Fibroblast of skin of left quadriceps (primary cell): ENCODE data around the gene CNMD.
"Not testable (repeated sequence)": the region's sequence is repeated elsewhere in the genome, so short reads cannot be mapped to it uniquely, and the experiment has no call there.

Experiments
- DNase-seq, 2 experiments: peaks; one replicate each; pipeline ENCODE4 v3.0.0-alpha.2; 2013; ENCODE audit warnings: low read depth in 2 of 2

Gene CNMD

DNA sequence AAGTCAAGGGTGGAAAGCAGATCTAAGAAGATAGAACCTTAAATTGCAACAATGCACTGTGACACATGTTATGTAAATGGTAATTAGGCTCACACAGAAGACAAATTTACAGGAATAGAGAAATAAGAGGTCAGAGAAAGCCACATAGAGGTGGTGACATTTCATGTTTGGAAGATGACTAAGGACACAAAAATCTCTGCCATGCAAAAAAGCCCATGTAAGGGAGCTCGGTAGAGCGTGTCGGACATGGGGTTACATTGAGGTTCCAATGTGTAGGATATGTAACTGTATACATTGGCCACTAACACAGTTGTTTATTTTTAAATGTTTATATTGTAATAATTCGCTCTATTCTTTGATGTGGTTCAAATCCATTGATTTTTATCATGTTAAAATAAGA is 53.2 kb downstream of the CNMD start:
- no peak for DNase-seq

DNA sequence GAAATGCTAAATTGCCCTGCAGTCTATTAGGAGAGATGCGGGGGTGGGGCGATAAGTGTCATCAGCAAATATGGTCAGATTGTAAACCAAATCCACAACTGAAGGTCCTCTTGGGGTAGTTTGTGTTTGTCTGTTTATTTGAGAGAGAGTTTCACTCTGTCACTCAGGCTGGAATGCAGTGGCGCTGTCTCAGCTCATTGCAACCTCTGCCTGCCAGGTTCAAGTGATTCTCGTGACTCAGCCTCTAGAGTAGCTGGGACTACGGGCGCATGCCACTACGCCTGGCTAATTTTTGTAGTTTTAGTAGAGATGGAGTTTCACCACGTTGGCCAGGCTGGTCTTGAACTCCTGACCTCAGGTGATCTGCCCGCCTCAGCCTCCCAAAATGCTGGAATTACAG is 53.8 kb downstream of the CNMD start:
- DNase-seq: not testable (repeated sequence)

DNA sequence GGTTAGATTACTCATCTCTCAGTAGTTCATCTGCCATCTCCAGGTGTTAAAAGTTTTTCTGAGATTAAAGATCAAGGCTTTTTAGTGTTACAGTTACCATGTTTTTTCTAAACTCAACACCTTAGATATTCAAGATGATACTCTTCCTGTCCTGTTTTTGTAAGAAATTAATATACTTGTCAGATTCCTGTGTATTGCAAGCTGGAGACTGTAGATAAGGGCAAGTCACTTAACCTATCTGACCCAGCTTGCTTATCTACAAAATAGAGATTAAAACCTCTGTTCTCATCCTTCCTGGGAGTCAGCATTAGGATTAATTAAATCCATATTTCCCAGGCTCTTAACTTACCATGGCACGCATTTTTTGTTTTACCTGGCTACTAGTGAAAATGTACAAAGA is 61.8 kb downstream of the CNMD start:
- no peak for DNase-seq

DNA sequence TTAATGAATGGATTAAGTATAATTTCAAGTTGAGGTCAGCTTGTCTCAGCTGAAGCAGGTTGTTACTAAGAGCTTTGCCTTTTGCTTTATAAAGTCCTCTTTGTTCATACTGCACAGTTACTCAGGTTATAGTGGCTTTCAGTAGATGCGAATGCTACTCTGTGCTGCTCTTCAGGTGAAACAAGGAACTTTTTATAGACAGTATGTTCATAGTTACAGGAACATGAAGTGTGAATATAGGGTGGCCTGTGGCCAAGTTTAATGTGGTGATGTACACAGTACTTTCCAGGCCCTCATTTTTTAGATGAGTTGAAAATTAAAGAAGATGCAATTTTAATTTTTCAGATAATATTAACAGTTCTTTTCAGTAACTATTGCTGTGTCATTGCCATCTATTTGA is 66.2 kb downstream of the CNMD start:
- no peak for DNase-seq

DNA sequence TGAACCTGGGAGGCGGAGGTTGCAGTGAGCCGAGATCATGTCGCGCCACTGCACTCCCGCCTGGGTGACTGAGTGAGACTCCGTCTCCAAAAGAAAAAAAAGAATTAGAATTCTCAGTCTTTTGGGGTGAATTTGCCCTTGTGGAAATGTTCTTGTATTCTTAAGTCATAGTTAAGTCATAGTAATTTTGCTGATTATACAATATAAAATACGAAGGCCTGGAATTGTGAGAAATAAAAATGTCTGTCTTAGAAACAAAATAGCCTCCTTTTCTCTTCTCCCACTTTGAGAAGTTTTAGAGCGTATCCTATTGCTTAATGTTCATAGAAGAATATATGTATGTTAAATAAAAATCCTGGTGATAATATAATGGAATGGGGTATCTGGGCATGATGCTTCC is 68.9 kb downstream of the CNMD start:
- no peak for DNase-seq

DNA sequence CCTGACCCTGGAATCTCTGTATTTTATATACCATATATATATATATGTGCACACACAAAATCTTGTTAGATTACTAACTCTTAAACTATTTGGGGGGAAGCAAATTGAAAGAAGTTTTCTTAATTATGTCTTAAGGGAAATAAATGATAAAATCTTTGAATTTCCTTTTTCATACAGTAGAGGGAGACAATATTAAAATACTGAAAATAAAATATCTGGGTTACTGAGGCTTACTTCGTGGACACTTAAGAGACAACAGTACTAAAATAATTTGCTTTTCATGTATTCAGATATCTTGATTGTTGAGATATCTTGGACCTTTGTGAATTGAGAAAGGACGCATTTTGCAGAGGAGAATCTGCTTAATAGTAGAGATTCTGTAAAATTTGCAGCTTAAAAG is 69.9 kb downstream of the CNMD start:
- DNase-seq: no peak

DNA sequence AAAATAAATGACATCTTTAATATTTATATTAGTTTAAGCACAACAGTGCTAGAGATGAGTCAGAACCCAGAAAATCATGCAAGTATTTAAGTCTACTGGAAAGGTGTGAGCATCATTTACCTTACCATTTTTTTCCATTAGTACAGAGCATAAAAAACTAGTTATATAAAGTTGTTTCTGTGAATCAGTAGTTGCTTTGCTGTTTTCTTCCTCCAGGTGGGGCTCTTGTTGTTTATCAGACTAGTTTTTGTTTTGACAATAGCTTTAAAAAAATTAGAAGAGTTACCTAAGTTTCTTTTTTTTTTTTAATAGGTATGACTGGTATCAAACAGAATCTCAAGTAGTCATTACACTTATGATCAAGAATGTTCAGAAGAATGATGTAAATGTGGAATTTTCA is 74.3 kb downstream of the CNMD start:
- no peak for DNase-seq

DNA sequence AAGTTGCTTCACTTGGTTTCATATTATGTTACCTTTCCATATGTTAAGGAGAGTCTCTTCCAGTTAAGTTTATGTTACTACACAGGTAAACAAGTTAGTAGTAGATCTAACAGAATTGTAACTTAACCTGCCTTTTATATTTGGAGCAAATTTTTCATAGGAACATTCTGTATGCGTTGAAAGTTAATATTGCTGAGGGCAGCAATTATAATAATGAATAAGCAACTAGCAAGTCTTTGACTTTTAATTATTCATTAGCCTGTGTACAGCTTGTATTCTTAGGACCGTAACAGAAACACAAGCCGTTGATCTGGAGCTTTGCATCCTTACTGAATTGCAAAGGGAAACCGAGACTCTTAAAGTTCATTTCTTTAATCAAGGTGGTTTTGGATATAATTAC is 75.3 kb downstream of the CNMD start:
- no peak for DNase-seq

DNA sequence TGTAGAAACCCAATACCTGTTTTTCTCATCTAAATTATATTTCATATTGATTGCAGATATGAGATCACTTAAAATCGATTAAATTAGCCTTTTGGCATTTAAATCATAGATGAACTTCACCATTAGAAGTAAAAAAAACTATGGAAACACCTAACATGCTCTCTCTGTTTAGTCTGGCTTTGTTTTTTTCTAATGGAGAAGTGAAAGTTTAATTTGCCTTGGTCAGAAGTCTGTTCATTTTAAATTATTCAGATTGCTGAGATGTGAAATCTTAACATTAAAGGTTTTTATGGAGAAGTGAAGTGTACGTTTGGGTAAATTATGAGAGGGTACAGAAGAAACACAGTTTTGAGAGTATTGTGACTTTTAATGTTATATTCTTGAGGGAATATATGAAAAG is 80.3 kb downstream of the CNMD start:
- no peak for DNase-seq
